ENCODE data around the gene HLCS.

DNA sequence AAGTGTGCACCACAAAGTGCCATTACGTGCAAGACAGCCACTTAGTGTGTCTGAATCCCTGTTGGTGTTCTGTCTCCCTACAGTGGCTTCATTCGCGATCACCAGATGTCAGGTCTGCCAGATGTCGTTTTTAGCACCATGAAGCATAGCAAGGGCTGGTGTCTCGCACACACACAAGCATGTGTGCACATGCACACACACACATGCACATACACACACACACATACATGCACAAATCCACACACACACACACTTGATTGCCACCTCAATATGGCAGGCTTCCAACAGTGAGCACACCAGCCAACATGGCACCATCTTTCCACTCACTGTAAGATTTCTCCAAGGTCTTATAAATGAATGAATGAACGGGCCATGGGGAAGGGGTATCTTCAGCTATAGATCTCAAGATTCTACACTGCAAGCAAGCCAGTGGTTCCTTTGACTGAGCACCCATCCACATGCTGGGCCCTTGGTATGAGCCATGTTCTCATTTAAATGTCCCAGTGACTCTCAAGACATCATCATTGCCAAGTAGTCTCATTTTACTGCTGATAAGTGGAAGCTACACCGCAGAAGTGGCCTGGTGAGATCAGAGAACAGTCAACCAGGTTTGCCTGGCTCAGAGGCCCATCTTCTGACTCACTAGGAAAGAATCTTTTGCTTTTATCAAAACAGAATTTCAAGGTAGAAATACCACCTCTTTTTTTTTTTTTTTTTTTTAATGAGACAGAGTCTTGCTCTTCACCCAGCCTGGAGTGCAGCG, 182.7 kb downstream of the HLCS start:
- TF ChIP-seq, protein P1, sequence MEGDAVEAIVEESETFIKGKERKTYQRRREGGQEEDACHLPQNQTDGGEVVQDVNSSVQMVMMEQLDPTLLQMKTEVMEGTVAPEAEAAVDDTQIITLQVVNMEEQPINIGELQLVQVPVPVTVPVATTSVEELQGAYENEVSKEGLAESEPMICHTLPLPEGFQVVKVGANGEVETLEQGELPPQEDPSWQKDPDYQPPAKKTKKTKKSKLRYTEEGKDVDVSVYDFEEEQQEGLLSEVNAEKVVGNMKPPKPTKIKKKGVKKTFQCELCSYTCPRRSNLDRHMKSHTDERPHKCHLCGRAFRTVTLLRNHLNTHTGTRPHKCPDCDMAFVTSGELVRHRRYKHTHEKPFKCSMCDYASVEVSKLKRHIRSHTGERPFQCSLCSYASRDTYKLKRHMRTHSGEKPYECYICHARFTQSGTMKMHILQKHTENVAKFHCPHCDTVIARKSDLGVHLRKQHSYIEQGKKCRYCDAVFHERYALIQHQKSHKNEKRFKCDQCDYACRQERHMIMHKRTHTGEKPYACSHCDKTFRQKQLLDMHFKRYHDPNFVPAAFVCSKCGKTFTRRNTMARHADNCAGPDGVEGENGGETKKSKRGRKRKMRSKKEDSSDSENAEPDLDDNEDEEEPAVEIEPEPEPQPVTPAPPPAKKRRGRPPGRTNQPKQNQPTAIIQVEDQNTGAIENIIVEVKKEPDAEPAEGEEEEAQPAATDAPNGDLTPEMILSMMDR (IDR thresholded peaks at IDR 0.05; ENCODE audit: low read depth, low read length), result no peak
- TF ChIP-seq EZH2phosphoT487 (IDR thresholded peaks at IDR 0.05; ENCODE audit: low read depth), result no peak

Data from OCI-LY3 (cell line).